IMR-90 (cell line): ENCODE data around the gene ABCB9. TPM values are rescaled to one million over a fixed set of nuclear protein-coding genes. Genes with fewer than 3 reads are reported as not detected.

Experiments
- ATAC-seq: fragments of 200-7000 bp; cut with Tn5 transposase; 2 replicates; pipeline ENCODE4 v1.9.1; 2020; ENCODE audit warnings: low read depth, mild to moderate bottlenecking, moderate library complexity
- BruUV-seq: library from RNA; stranded (reverse); fragments of 400-500 nt; replicated peaks from 2 replicates; lab custom pipeline; 2021; lab: Mats Ljungman, UMichigan
- CTCF ChIA-PET: fragments of 300-600 bp; formaldehyde crosslinking; extraction: SDS; loops from one replicate; lab custom pipeline; 2021; ENCODE audit warnings: antibody characterized with exemption; lab: Yijun Ruan, JAX
- POLR2A ChIA-PET: fragments of 300-600 bp; sonication (Branson Sonifier 250); formaldehyde crosslinking; loops from one replicate; lab custom pipeline; 2022; ENCODE audit warnings: antibody characterized with exemption; ENCODE audit not compliant: unreplicated experiment; lab: Charles Lee
- DNase-seq: peaks from one replicate; pipeline ENCODE4 v3.0.0; 2013
- H2AFZ ChIP-seq: replicated peaks from 2 replicates; pipeline ENCODE3; 2013; ENCODE audit warnings: low read length, mild to moderate bottlenecking; ENCODE audit not compliant: poor library complexity
- H2AK5ac ChIP-seq: 2 replicates; pipeline ENCODE4 v1.6.1; 2013; ENCODE audit warnings: low read depth, low read length, inconsistent platforms
- H2AK9ac ChIP-seq: replicated peaks from 2 replicates; pipeline ENCODE3; 2013; ENCODE audit warnings: mild to moderate bottlenecking, low read depth, low read length, moderate library complexity; ENCODE audit not compliant: poor library complexity
- H2BK120ac ChIP-seq: 2 replicates; pipeline ENCODE4 v1.6.1; 2013; ENCODE audit warnings: low read depth, low read length, inconsistent platforms
- H2BK15ac ChIP-seq: 3 replicates; pipeline ENCODE4 v1.6.1; 2013; ENCODE audit warnings: low read depth, low read length, inconsistent platforms
- H2BK20ac ChIP-seq: 2 replicates; pipeline ENCODE4 v1.6.1; 2013; ENCODE audit warnings: low read depth, mild to moderate bottlenecking, inconsistent platforms, low read length, moderate library complexity
- H2BK5ac ChIP-seq: 2 replicates; pipeline ENCODE4 v1.6.1; 2013; ENCODE audit warnings: mild to moderate bottlenecking, low read depth, low read length, inconsistent platforms; ENCODE audit not compliant: poor library complexity, severe bottlenecking
- H3K14ac ChIP-seq: replicated peaks from 2 replicates; pipeline ENCODE4 v1.6.1; 2013; ENCODE audit warnings: low read depth, low read length, inconsistent platforms
- H3K18ac ChIP-seq: 2 replicates; pipeline ENCODE4 v1.6.1; 2013; ENCODE audit warnings: low read depth, low read length, control low read depth
- H3K23ac ChIP-seq: 2 replicates; pipeline ENCODE4 v1.6.1; 2013; ENCODE audit warnings: low read depth, low read length, inconsistent platforms
- H3K27ac ChIP-seq: 2 replicates; pipeline ENCODE4 v1.5.1; 2013; ENCODE audit warnings: mild to moderate bottlenecking, control low read depth, low read length; ENCODE audit not compliant: insufficient read depth
- H3K27me3 ChIP-seq: 2 replicates; pipeline ENCODE4 v1.6.1; 2013; ENCODE audit warnings: low read length; ENCODE audit not compliant: control insufficient read depth, insufficient read depth
- H3K36me3 ChIP-seq: 2 replicates; pipeline ENCODE4 v1.6.1; 2013; ENCODE audit warnings: low read length, mixed read lengths; ENCODE audit not compliant: control insufficient read depth, insufficient read depth
- H3K4ac ChIP-seq: 2 replicates; pipeline ENCODE4 v1.6.1; 2013; ENCODE audit warnings: low read depth, low read length, inconsistent platforms
- H3K4me1 ChIP-seq: 2 replicates; pipeline ENCODE4 v1.6.1; 2013; ENCODE audit warnings: low read length, mixed read lengths; ENCODE audit not compliant: control insufficient read depth, insufficient read depth
- H3K4me2 ChIP-seq: 2 replicates; pipeline ENCODE4 v1.6.1; 2013; ENCODE audit warnings: low read depth, mild to moderate bottlenecking, control low read depth, low read length, moderate library complexity
- H3K4me3 ChIP-seq: 2 replicates; pipeline ENCODE4 v1.5.1; 2013; ENCODE audit warnings: low read depth, mild to moderate bottlenecking, control low read depth, low read length, moderate library complexity; ENCODE audit not compliant: insufficient read depth
- H3K56ac ChIP-seq: 2 replicates; pipeline ENCODE4 v1.6.1; 2013; ENCODE audit warnings: low read length, inconsistent platforms; ENCODE audit not compliant: insufficient read depth; ENCODE audit errors: extremely low read depth
- H3K79me1 ChIP-seq, 2 experiments: 2 replicates each; pipeline ENCODE4 v1.6.1; 2013; ENCODE audit warnings: low read length in 2 of 2, inconsistent platforms in 1 of 2, low read depth in 1 of 2
- H3K9ac ChIP-seq: 2 replicates; pipeline ENCODE4 v1.6.1; 2013; ENCODE audit warnings: low read depth, low read length, control low read depth
- H3K9me1 ChIP-seq: 2 replicates; pipeline ENCODE4 v1.6.1; 2013; ENCODE audit warnings: low read length, inconsistent platforms; ENCODE audit not compliant: insufficient read depth
- H3K9me3 ChIP-seq: 2 replicates; pipeline ENCODE4 v1.6.1; 2013; ENCODE audit warnings: low read length; ENCODE audit not compliant: control insufficient read depth, insufficient read depth
- H4K20me1 ChIP-seq: 2 replicates; pipeline ENCODE4 v1.6.1; 2013; ENCODE audit warnings: low read length, inconsistent platforms; ENCODE audit not compliant: insufficient read depth
- H4K5ac ChIP-seq: 2 replicates; pipeline ENCODE4 v1.6.1; 2013; ENCODE audit warnings: mild to moderate bottlenecking, low read depth, low read length, control low read depth
- H4K8ac ChIP-seq, 2 experiments: 2 replicates each; pipeline ENCODE4 v1.6.1; 2013; ENCODE audit warnings: low read depth in 2 of 2, low read length in 2 of 2, control low read depth in 1 of 2, inconsistent platforms in 1 of 2
- H4K91ac ChIP-seq: 2 replicates; pipeline ENCODE4 v1.6.1; 2013; ENCODE audit warnings: low read depth, low read length, inconsistent platforms; ENCODE audit not compliant: insufficient read depth
- BHLHE40 ChIP-seq: fragments of 150-350 bp; IDR thresholded peaks from 2 replicates; pipeline ENCODE4 v1.6.1; 2016; ENCODE audit warnings: mild to moderate bottlenecking, low read depth, low read length
- CEBPB ChIP-seq: IDR thresholded peaks from 2 replicates; pipeline ENCODE4 v1.6.1; 2012; ENCODE audit warnings: low read depth, low read length, improper control_type of control experiment
- CHD1 ChIP-seq: IDR thresholded peaks from 2 replicates; pipeline ENCODE4 v1.6.1; 2012; ENCODE audit warnings: low read depth, low read length, improper control_type of control experiment
- CTCF ChIP-seq: conservative IDR thresholded peaks from 2 replicates; pipeline ENCODE4 v1.5.1; 2012; ENCODE audit warnings: mild to moderate bottlenecking, low read depth, low read length, improper control_type of control experiment
- ELK1 ChIP-seq: fragments of 150-350 bp; IDR thresholded peaks from 2 replicates; pipeline ENCODE4 v1.6.1; 2016; ENCODE audit warnings: low read depth, mild to moderate bottlenecking, low read length, moderate library complexity, borderline replicate concordance
- FOS ChIP-seq: fragments of 150-350 bp; IDR thresholded peaks from 2 replicates; pipeline ENCODE4 v1.6.1; 2016; ENCODE audit warnings: low read depth, low read length
- MAFK ChIP-seq: IDR thresholded peaks from 2 replicates; pipeline ENCODE4 v1.6.1; 2012; ENCODE audit warnings: low read depth, low read length, improper control_type of control experiment
- MAZ ChIP-seq: IDR thresholded peaks from 2 replicates; pipeline ENCODE4 v1.6.1; 2012; ENCODE audit warnings: low read depth, mild to moderate bottlenecking, low read length, improper control_type of control experiment, moderate library complexity, borderline replicate concordance
- MXI1 ChIP-seq: IDR thresholded peaks from 2 replicates; pipeline ENCODE4 v1.6.1; 2012; ENCODE audit warnings: low read depth, mild to moderate bottlenecking, low read length, moderate library complexity, borderline replicate concordance
- NFE2L2 ChIP-seq: fragments of 150-350 bp; IDR thresholded peaks from 2 replicates; pipeline ENCODE4 v1.6.1; 2016; ENCODE audit warnings: low read depth, mild to moderate bottlenecking, low read length
- RAD21 ChIP-seq: IDR thresholded peaks from 2 replicates; pipeline ENCODE4 v1.6.1; 2012; ENCODE audit warnings: low read length, improper control_type of control experiment
- RCOR1 ChIP-seq: IDR thresholded peaks from 2 replicates; pipeline ENCODE4 v1.6.1; 2012; ENCODE audit warnings: mild to moderate bottlenecking, low read length, improper control_type of control experiment; ENCODE audit not compliant: insufficient replicate concordance
- RFX5 ChIP-seq: IDR thresholded peaks from 2 replicates; pipeline ENCODE4 v1.8.0; 2012; ENCODE audit warnings: low read depth, mild to moderate bottlenecking, low read length, moderate library complexity
- SMC3 ChIP-seq: fragments of 150-350 bp; IDR thresholded peaks from 2 replicates; pipeline ENCODE4 v1.6.1; 2016; ENCODE audit warnings: low read depth, mild to moderate bottlenecking, antibody characterized with exemption, low read length, moderate library complexity
- USF2 ChIP-seq: fragments of 150-350 bp; IDR thresholded peaks from 2 replicates; pipeline ENCODE4 v1.6.1; 2017; ENCODE audit warnings: mild to moderate bottlenecking, antibody characterized with exemption, low read length, low read depth
- WGBS, 2 experiments: methylation state at CpG; one replicate each; pipeline versions ENCODE4 v1.1.5 to v1.1.7; 2013; ENCODE audit warnings: missing lambda C conversion rate in 2 of 2; ENCODE audit not compliant: insufficient read length in 1 of 2; ENCODE audit errors: extremely low coverage in 2 of 2; 5-methylcytosine and 5-hydroxymethylcytosine counted together
- dilution Hi-C: fragments of 300-500 bp; cut with HindIII; formaldehyde crosslinking; loops from one replicate; pipeline ENCODE4 v1.14.3; 2018; ENCODE audit warnings: low sequenced_read_pairs; ENCODE audit not compliant: unreplicated experiment
- in situ Hi-C: fragments of 300-500 bp; cut with MboI; formaldehyde crosslinking; loops from 3 replicates; pipeline ENCODE4 v1.14.3; 2019; ENCODE audit warnings: low sequenced_read_pairs, inconsistent platforms, mixed read lengths
- intact Hi-C: fragments of 100-400 bp; cut with micrococcal nuclease; formaldehyde crosslinking; loops from 2 replicates; pipeline ENCODE4 v1.10.0; 2022
- polyA plus RNA-seq, 3 experiments: library from polyadenylated mRNA; depleted of rRNA; stranded (reverse); fragments of >200 nt; gene quantifications; 2 replicates each; pipeline ENCODE4 v1.2.3, GENCODE V29; 2012; ENCODE audit warnings: low replicate concordance in 1 of 3
- total RNA-seq: library from RNA; depleted of rRNA; stranded (reverse); fragments of >200 nt; gene quantifications from 2 replicates; pipeline ENCODE4 v1.2.3, GENCODE V29; 2012

The ABCB9 gene
- total and polyA plus RNA-seq, 2 of the 4 experiments (the other 2 are of a cell fraction), result 5.6 to 8.3 TPM

GRCh38 chr12:122959566-122960192, 6.6 kb downstream of the ABCB9 start:
- TF ChIP-seq CHD1 (no peak), CTCF (no peak), RCOR1 (no peak), ELK1 (no peak), MAZ (no peak), RAD21 (no peak), USF2 (no peak), BHLHE40 (no peak), FOS (no peak), RFX5 (no peak), MXI1 (no peak), NFE2L2 (no peak), SMC3 (no peak), MAFK (no peak), CEBPB (no peak)
- Histone ChIP-seq H2AK9ac (no peak overlapping the region), H4K91ac (no peak overlapping the region), H3K4ac (no peak overlapping the region), H3K56ac (no peak overlapping the region), H3K9me1 (no peaks in the 10 kb centered on the region; the same call in 1 of the 2 replicates), H4K20me1 (peaks cover 8% of the 10 kb centered on the region; the same call in 1 of the 2 replicates), H2BK5ac (no peak overlapping the region), H2BK120ac (no peak overlapping the region), H3K9me3 (no peaks in the 10 kb centered on the region), H2BK15ac (no peak overlapping the region), H3K36me3 (peaks cover 4% of the 10 kb centered on the region), H2AK5ac (no peak overlapping the region), H2BK20ac (no peak overlapping the region), H4K8ac (no peak overlapping the region), H4K5ac (no peak overlapping the region), H3K14ac (no peak overlapping the region), H3K27ac (no peak overlapping the region), H3K9ac (no peak overlapping the region), H3K23ac (no peak overlapping the region), H3K4me3 (no peak overlapping the region), H3K27me3 (no peaks in the 10 kb centered on the region), H3K79me1 (peaks cover 0 to 12% of the 10 kb centered on the region in 2 experiments; a peak in 2 of 4 replicates), H3K4me1 (peaks cover 5% of the 10 kb centered on the region), H2AFZ (no peak overlapping the region), H3K18ac (no peak overlapping the region), H3K4me2 (no peak overlapping the region)
- no peak for ATAC-seq
- dilution Hi-C loops (no loop called here), in situ Hi-C loops (loop anchor here (5.0 to 25.0 kb wide), 2 partner anchors 167 to 322 kb away; no protein-coding TSS in a partner anchor), intact Hi-C loops (no loop called here)
- POLR2A ChIA-PET, result no interaction called here
- no TSS peak for BruUV-seq
- CTCF ChIA-PET, result no interaction called here
- WGBS, 2 experiments, result 97% methylated on average over 31 of the region's 35 CpGs; no CpG with 5 or more reads in 1 of the 2 experiments
- no peak for DNase-seq
